Stomach (tissue), 4 donors: ENCODE measurements around the gene MAB21L4.

Source experiments
- CTCF ChIP-seq, 7 experiments: fragments of 450-650 bp in 4 of 7; fragments of 200-600 bp in 3 of 7; sonication (generic) in 3 of 7; IDR thresholded peaks; one replicate each; pipeline ENCODE4 v1.5.1; 2016 to 2019; ENCODE audit warnings: antibody characterized with exemption in 7 of 7, control low read depth in 2 of 7, mild to moderate bottlenecking in 1 of 7
- EP300 ChIP-seq: sonication (generic); formaldehyde crosslinking; IDR thresholded peaks from one replicate; pipeline ENCODE4 v1.6.1; 2017; ENCODE audit warnings: antibody characterized with exemption
- POLR2AphosphoS5 ChIP-seq, 3 donors: sonication (generic); formaldehyde crosslinking; IDR thresholded peaks; one replicate each; pipeline ENCODE4 v1.6.1; 2016; ENCODE audit warnings: antibody characterized with exemption in 3 of 3

- TF ChIP-seq CTCF (IDR thresholded peaks at IDR 0.05) (no peak), POLR2AphosphoS5 (IDR thresholded peaks at IDR 0.05) (no peak), EP300 (no peak)
Measured at GRCh38 chr2:240881913-240882312, 14.0 kb downstream of the MAB21L4 start.
